Inflammatory macrophage treated with lipopolysaccharide for 1 hour (primary cell): ENCODE measurements around the gene STX1A.

Experiments used
- DNase-seq, 2 donors: peaks; one replicate each; pipeline ENCODE4 v3.0.0-alpha.2; 2020 to 2022

Gene STX1A

GRCh38 chr7:73718905-73719805 is at the start of gene STX1A:
STX1A (minus strand) TSS chr7:73719669; CDS start chr7:73719631, 38 bp downstream.
- peak; percentile 40 to 60 for DNase-seq

GRCh38 chr7:73768641-73769480 is 49.4 kb upstream of the STX1A start:
- no peak for DNase-seq

- no peak for DNase-seq
These were observed 47.2 kb upstream of the STX1A start for GRCh38 chr7:73766556-73767229.

- no peak for DNase-seq
These were observed 43.2 kb upstream of the STX1A start for GRCh38 chr7:73762659-73762999.

- no peak for DNase-seq
These were observed 42.6 kb upstream of the STX1A start for GRCh38 chr7:73761854-73762658.

- no peak for DNase-seq
These were observed 39.2 kb upstream of the STX1A start for GRCh38 chr7:73758581-73759138.

- DNase-seq = no peak
These were observed 30.7 kb upstream of the STX1A start for GRCh38 chr7:73749931-73750776.

GRCh38 chr7:73746378-73746777 is 26.9 kb upstream of the STX1A start:
- no peak for DNase-seq

- DNase-seq = no peak
These were observed 23.5 kb upstream of the STX1A start for GRCh38 chr7:73742753-73743641.

- DNase-seq = no peak
These were observed 22.9 kb upstream of the STX1A start for GRCh38 chr7:73742338-73742752.

GRCh38 chr7:73741600-73741999 is 22.1 kb upstream of the STX1A start:
- no peak for DNase-seq

GRCh38 chr7:73740771-73741170 is 21.3 kb upstream of the STX1A start:
- no peak for DNase-seq

- no peak for DNase-seq
These were observed 20.7 kb upstream of the STX1A start for GRCh38 chr7:73740212-73740611.

GRCh38 chr7:73739387-73739767 is 19.9 kb upstream of the STX1A start:
- no peak for DNase-seq

GRCh38 chr7:73738612-73739386 is 19.3 kb upstream of the STX1A start, which contains the start of gene ABHD11:
ABHD11 (minus strand) TSS chr7:73738802; CDS start chr7:73738770, 32 bp downstream.
- peak; percentile 83 to 99 for DNase-seq

GRCh38 chr7:73738220-73738611 is 18.7 kb upstream of the STX1A start:
- peak; percentile 22 to 45 for DNase-seq

- no peak for DNase-seq
These were observed 18.2 kb upstream of the STX1A start for GRCh38 chr7:73737491-73738219.

GRCh38 chr7:73736885-73737284 is 17.4 kb upstream of the STX1A start:
- no peak for DNase-seq
